GM21717 (cell line): ENCODE data around the gene ABCC6.
"Not testable (repeated sequence)": the region's sequence is repeated elsewhere in the genome, so short reads cannot be mapped to it uniquely, and the experiment has no call there.

Source experiments
- ATAC-seq: cut with Tn5 transposase; IDR thresholded peaks from one replicate; pipeline ENCODE4 v1.9.1; 2021; ENCODE audit warnings: mild to moderate bottlenecking, moderate library complexity; ENCODE audit not compliant: unreplicated experiment

ABCC6 gene

DNA sequence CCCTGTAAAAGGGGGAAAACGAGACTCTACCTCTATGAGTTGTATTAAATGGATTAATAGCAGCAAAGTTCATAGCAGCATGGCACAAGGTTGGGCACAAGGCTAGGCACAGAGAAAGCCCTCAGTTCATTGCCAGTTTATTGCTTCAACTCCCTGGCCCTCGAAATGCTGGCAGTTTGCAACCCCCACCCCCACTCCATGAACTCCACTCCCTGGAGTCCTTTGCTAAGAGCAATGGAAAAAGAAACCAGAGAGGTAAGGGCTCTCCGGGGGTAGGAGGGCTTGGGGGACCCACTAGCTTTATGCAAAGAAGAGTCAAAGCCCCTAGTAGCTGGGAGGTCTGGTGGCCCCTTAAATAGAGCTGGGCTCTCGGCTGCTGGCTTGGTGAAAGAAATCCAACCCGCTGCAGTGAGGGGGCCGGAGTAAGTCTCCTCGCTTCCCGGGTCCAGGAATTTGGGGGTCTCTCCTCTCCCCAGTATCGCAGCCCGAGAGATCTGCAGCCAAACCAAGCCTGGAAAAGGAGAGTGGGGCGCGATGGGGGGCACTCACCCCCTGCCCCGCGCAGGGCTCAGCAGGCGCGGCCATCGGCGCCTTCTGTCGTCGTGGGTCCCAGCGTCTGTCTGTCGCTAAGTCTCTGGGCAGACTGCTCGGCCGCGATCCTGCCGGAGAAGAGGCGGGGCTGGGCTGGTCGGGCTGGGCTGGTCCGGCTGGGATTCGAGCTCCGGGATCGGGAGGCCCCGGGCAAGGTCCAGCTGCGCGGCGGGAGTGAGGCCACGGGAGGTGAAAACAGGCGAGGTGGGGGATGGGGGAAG is at the start of gene ABCC6:
ABCC6 (minus strand) TSS at position 645 of the 812 bp plus-strand sequence; CDS start at position 585, 60 bp downstream.
- ATAC-seq, result not testable (repeated sequence)

- ATAC-seq, result not testable (repeated sequence)
These were observed 49.4 kb upstream of the ABCC6 start for GRCh38 chr16:16272573-16273221.

DNA sequence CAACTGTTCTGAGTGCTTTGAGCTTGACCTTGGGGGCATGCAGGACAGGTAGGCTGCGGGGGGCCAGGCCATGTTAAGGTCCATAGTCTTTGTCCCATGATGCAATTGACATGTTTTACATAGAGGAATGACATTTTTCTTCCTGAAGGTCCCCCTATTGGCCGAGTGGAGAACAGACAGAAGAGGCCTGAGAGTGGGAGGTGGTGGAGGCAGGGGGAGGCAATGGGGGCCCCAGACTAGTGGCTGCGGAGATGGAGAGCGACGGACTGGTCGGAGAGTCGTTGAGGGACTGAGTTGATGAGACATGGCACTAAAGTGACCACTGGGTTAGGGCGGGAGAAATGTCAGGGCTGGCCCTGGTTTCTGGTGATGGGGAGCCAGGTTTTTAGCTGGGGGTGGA is 48.4 kb upstream of the ABCC6 start:
- ATAC-seq, result not testable (repeated sequence)

DNA sequence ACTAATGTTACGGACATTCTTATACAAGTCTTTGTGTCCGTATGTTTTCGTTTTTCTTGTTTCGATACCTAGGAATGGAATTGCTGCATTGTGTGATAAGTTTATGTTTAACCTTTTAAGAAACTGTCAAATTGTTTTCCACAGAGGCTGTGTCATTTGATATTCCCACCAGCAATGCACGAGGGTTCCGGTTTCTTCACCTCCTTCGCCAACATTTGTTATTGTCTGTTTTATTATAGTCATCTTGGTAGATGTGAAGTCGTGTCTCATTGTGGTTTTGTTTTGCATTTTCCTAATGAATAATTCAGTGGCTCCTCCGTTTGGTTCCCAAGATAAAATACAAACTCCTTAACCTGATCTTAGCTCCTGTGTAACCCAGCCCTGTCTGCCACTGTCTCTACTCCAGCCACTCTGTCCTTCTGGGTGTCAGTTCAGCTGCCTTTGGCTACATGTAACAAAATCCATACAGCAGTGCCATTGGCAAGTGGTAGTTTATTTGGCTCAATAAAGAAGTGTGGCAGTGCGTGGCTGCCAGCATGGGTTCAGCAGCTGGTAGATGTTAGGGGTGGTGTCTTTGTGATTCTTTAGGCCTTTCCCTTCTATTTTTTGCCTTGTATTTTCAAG is 45.0 kb upstream of the ABCC6 start:
- not testable (repeated sequence) for ATAC-seq

- ATAC-seq, result not testable (repeated sequence)
These were observed 44.4 kb upstream of the ABCC6 start for GRCh38 chr16:16267708-16268107.

DNA sequence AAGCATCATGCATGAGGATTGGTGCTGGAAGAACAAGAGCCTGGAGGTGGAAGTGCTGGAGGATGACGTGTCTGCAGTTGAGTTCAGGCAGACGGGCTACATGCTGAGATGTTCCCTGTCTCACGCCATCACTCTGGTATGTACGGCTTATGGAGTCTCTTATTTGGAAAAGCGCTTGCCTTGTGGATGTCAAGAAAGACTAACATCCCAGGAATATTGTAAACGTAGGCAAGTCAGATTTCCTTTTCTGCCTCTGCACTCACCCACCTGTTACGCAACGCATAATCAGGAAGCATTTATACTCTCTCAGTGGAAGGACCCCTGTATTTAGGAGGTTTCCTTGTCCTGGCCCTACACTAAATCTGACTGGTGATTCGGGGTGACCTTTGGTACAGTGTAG is 41.8 kb upstream of the ABCC6 start:
- not testable (repeated sequence) for ATAC-seq

DNA sequence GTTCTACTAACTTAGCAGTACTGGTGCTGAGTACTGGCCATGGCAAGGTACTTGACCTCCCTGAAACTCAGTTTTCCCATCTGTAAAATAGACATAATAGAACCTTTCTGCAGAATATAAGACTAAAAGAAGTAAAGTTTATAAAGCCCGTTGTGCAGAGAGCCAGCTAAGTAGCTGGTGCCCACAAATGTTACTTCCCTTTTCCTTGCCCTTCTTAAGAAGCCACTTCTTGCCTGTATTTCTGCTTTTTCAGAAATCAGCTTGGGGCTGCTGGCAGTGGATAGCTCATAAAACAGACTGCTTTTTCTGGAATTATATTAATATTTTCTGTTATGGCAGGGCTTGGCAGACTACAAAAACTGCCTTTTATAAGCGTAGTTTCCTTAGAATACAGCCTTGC is 40.7 kb upstream of the ABCC6 start:
- ATAC-seq, result not testable (repeated sequence)

GRCh38 chr16:16262954-16263555 is 39.8 kb upstream of the ABCC6 start:
- ATAC-seq, result not testable (repeated sequence)

GRCh38 chr16:16259971-16260370 is 36.7 kb upstream of the ABCC6 start:
- ATAC-seq, result not testable (repeated sequence)

DNA sequence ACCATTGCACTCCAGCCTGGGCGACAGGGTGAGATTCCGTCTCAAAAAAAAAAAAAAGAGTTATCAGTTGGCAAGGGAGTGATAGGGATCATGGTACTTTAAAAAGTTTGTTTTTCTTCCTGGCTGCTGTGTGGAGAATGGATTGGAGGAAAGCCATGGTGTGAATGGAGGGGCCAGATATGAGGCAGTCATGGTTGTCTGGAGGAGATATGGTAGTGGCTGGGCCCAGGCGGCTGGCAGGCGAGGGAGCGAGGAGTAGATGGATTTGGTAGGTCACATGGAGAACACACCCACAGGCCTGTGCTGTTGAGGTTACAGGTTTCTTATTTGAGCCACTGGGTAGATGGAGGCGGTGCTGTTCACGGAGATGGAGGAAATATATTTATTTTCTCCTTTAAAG is 35.5 kb upstream of the ABCC6 start:
- ATAC-seq, result not testable (repeated sequence)

- not testable (repeated sequence) for ATAC-seq
These were observed 34.1 kb upstream of the ABCC6 start for GRCh38 chr16:16257301-16257923.

GRCh38 chr16:16252377-16252776 is 29.1 kb upstream of the ABCC6 start:
- not testable (repeated sequence) for ATAC-seq

- not testable (repeated sequence) for ATAC-seq
These were observed 26.5 kb upstream of the ABCC6 start for GRCh38 chr16:16249621-16250330.

DNA sequence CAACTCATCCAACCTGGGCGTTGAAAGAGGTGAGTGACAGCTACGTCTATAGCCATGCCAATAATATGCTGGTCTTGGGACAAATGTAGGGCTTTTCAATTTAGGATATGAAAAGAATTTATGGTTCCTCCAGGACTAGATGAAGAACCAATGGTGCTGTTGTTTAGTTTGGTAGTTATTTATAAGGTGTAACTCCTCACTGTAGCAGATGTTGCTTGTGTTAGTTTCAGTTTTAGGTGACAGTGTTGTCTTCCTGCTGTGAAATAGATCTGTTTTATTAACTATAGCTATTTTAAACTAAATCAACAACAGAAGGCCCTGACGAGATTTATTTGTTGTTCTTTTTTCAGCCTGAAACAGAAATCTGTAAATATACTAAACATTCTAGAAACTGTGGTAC is 24.1 kb upstream of the ABCC6 start:
- ATAC-seq, result not testable (repeated sequence)

- not testable (repeated sequence) for ATAC-seq
These were observed 23.4 kb upstream of the ABCC6 start for GRCh38 chr16:16246578-16247262.

DNA sequence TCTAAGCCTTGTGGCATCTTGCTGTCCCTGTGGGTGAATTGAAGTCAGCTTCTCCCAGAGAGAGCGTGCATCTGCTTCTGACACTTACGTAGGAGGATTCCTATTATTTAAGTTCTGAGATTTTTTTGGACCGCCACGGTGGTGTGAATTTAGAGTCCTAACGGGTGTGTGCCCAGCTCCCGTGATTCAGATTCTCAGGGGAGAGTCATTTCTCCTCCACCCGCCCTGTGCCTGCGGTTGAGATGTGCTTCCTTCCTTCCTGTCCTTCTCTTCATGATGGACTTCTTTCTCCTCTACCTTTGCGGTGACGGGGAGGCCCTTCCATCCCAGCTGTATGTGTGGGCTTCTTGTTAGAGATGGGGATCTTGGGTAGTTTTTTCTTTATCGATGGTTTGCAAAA is 20.6 kb upstream of the ABCC6 start:
- ATAC-seq, result not testable (repeated sequence)

GRCh38 chr16:16240667-16241066 is 17.4 kb upstream of the ABCC6 start:
- not testable (repeated sequence) for ATAC-seq

DNA sequence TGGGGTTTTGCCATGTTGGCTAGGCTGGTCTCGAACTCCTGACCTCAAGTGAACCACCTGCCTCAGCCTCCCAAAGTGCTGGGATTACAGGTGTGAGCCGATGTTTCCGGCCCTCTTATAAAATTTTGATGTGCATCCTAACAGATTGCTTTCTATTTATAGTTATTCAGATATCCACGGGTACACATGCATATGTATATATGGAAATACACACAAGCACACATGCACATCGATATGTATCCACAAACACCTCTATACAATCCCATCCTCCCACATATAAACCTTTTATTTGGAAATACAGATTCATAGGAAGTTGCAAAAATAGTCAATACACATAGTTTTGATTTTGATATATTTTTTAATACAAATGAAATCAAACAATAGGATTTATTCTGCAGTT is 14.4 kb upstream of the ABCC6 start:
- not testable (repeated sequence) for ATAC-seq

DNA sequence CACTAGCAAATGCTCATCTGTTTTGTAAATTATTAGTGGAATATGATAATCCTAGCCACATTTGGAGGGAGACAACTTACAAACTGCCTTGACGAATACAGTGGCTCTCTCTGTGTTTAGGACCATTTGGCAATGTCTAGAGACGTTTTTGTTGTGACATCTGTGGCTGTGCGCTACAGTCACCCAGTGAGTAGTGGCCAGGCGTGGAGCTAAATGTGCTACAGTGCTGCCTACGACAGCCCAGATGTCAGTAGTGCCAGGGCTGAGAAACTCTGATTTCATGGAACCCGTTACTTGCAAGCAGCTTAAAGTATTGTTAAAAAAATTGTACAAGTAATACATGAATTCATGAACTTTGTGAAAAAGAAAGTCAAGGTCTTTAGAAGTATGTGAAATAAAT is 13.8 kb upstream of the ABCC6 start:
- not testable (repeated sequence) for ATAC-seq

DNA sequence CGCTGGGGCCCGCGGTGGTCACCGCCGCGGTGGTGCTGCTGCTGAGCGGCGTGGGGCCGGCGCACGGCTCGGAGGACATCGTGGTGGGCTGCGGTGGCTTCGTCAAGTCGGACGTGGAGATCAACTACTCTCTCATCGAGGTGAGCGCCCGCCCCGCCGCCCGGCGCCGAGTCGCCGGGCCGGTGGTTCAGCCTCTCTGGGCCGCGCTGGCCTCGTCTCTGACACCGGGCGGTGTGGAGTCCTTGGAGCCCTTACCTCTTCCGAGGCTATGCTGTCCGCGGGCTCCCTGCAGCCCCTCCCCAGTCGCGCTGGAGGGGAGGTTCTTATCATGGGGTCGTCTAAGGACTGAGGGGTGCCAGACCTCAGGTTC is 9.4 kb upstream of the ABCC6 start:
- ATAC-seq, result not testable (repeated sequence)
